NCI-H226 (cell line): Measurements from ENCODE around the gene OR56A1.
"Not testable (repeated sequence)": the region's sequence is repeated elsewhere in the genome, so short reads cannot be mapped to it uniquely, and the experiment has no call there.

ENCODE experiments used
- DNase-seq: peaks from one replicate; pipeline ENCODE4 v3.0.0-alpha.2; 2015

Gene OR56A1, protein sequence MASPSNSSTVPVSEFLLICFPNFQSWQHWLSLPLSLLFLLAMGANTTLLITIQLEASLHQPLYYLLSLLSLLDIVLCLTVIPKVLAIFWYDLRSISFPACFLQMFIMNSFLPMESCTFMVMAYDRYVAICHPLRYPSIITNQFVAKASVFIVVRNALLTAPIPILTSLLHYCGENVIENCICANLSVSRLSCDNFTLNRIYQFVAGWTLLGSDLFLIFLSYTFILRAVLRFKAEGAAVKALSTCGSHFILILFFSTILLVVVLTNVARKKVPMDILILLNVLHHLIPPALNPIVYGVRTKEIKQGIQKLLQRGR

DNA sequence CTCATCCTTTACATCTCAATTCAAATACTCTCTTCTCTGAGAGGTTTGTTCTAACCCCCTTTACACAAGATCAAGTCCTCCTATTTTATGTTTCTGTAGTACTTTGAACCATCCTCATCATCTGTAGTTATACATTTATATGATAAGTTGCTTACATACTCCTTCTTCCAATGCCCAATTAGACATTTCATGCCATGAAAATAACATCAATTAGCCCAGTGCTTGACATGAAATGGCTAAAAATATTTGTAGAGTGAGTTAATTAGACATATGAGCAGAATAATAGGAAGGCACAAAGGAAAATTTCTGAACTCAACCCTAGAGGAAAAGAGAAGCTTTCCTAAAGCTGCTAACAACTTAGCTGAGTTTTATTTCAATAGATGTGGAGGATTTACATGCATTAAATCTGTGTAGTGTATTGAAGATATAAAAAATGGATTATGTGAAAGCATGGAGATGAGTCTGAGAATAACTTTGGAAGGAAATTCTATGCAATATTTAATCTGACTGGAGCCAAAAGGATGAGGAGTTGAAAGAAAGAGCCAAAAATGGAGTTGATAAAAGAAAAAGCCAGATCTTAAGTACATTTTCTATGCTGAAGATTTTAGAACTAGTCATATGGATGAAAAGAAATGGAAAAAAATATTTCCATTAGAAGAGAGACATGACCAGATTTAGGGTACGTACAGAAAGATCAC, at the start of gene OR56A1:
TSS of gene OR56A1 (minus strand) at position 51 of the 698 bp plus-strand sequence. CDS start 3,066 bp downstream, outside the sequence.
- no peak for DNase-seq

DNA sequence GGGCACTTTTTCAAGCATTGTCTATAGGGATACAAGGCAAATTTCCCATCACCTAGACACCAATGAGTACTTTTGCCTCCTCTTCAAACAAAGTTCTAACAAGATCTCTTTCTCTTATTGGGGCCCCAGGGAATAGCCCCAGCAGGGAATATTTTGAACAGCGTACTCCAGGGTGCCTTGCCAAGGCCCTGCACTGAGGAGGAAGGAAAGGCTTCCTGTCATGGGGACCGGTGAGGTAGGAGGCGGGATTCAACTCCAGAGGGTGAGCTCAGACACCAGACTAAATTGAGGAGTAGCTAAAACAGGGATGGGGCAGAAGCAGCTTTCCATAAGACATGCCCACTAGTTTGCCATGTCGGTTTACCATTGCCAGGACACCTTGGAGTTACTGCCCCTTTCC, 48.9 kb upstream of the OR56A1 start:
- DNase-seq: no peak

- DNase-seq: no peak
Observed at GRCh38 chr11:6077723-6078122, 47.2 kb upstream of the OR56A1 start.

DNA sequence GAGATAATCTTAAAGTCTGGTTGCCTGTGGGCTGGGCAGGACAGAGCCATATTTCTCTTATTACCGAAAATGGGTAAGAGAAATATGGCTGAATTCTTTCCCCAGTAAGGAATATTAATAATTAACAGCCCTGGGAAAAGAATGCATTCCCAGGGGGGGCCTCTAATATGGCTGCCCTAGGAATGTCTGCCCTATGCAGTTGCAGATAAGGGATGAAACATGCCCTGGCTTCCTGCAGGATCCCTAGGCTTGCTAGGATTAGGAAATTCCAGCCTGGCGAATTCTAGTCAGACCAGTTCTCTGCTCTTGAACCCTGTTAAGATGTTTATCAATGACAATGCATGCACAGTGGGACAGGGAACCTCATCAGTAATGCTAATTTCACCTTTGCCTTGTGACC, 45.9 kb upstream of the OR56A1 start:
- not testable (repeated sequence) for DNase-seq

- no peak for DNase-seq
Observed at GRCh38 chr11:6067502-6067901, 36.9 kb upstream of the OR56A1 start.

DNA sequence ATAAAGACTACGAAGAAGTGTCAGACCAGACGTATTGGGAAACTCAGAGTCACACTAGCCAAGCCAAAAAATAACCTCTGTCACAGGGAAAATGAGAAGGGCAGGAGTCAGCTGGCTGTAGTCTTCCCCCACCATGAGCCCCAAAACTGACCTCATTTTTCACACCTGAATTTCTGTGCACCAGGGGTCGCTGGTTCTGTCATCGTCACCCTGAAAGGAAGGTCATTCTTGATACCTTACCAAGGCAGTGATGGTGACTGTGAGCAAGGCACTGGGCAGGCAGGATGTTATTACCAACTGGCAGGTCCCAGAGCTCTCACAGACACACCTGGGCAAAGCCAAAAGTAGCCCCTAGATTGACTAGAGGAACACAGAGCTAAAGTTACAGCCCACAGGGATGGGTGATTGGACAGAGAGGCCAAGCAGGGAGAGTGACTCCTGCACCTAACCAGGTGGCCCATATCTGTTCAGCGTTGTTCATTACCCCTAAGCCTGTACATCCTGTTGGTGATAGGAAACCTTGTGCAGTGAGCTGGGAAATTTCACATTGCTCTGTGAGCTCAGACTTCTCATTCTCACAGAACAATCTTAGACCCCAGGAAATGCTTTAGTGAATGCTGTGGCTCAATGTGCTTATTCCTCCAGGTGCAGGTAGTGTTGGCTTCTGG, 32.3 kb upstream of the OR56A1 start:
- DNase-seq: no peak

DNA sequence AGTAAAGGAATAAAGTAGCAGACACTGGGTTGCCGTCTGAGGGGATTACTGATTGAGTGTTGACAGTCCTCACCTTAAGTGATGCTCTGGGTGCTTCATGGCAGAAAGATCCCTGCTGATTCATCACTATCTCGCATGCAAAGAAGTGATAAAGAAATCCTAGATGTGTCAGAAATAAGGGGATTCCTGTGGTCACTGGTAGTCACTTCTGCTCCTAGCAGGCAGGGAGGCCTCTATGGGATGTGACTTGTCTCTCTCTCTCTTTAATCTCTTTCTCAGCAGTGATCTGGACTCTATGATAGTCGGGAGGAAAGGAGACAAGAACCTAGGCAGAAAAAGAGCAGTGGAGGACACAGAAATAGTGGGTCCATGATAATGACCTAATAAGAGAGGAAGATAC, 30.9 kb upstream of the OR56A1 start:
- no peak for DNase-seq

DNA sequence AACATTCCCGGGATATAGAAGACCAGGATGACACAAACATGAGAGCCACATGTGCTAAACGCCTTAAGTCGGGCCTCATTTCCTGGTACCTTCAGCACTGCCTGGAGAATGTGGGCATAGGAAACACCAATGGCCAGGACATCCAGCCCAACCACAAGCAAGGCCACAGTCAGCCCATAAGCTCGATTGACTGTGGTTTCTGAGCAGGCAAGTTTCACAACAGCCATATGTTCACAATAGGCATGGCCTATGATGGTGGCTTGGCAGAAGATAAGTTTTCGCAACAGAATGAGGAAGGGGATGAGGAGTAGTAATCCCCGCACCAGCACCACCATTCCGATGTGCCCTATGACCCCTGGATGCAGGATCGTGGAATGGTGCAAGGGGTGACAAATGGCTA, 26.9 kb upstream of the OR56A1 start:
- DNase-seq: no peak

GRCh38 chr11:6055569-6055968, 25.0 kb upstream of the OR56A1 start:
- no peak for DNase-seq

GRCh38 chr11:6052374-6052773, 21.8 kb upstream of the OR56A1 start:
- no peak for DNase-seq

DNA sequence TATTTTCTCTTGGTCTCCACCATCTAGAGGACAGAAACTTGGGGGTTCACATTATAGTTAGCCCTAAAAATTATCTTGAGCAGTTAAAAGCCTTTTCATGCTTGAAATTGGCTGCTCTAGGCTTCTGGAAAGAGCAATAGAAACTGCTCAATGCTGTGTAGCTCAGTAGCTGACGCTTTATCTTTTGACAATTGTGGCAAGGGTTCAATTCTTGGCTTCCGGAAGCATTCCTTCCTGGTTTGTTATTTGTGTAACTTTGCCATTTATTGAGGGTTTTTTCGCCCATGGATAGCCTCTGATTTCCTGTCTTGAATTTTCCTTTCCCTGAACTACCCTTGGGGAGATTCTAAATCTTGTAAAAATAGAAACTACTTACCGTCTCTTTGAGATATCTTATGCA, 10.3 kb upstream of the OR56A1 start:
- no peak for DNase-seq

DNA sequence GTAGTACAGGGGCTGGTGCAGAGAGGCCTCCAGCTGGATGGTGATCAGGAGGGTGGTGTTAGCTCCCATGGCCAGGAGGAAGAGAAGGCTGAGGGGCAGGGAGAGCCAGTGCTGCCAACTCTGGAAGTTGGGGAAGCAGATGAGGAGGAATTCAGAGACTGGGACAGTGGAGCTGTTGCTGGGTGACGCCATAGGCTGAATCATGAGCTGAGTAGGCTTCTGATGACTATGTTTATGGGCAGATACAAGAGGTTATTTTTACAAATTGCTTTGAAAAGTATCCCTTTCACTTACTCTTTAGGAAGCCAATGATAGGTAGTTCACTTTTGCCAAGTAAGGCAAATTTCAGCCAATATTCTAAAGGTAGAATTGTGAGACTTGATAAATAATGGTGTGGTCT, 3.1 kb downstream of the OR56A1 start:
- DNase-seq: no peak

DNA sequence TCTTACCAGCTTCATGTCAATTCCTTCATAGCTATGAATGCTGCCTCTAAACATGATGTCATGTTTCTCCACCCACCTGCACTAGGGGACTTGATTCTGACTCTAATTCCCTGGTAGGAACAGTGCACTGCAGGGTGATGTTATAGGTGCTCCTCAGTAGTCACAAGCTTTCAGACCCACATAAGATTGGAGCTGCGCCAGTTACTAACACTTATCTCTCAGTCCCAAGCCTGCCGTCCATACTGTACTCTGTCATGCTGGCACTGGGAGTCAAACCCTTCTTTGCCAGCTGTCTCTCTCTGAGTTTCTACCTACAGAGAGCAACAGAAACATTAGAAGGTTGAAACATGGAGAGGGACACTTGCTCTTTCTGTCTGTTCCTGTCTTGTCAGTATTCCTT, 5.5 kb downstream of the OR56A1 start:
- DNase-seq: no peak

DNA sequence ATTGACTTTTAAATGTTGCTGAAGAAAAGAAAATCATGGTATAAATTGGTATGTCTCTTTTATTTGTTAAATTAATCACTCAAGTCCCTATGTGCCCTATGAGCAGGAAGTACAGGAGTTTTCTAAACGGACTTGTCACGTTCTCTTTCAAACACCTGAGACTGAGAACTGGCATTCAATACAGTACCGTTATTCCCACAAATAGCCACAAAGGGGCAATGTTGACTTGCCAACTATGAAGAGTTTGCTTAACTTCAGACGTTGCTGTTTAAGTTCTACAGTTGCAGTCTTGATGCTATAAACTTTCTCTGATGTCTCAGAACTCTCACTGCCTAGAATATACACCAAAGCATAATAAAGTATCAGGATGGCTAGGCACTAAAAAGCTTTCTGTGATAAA, 7.6 kb downstream of the OR56A1 start:
- DNase-seq: no peak

GRCh38 chr11:6013042-6013441, 17.5 kb downstream of the OR56A1 start:
- DNase-seq: no peak

- DNase-seq: no peak
Observed at GRCh38 chr11:6012035-6012668, 18.4 kb downstream of the OR56A1 start.

DNA sequence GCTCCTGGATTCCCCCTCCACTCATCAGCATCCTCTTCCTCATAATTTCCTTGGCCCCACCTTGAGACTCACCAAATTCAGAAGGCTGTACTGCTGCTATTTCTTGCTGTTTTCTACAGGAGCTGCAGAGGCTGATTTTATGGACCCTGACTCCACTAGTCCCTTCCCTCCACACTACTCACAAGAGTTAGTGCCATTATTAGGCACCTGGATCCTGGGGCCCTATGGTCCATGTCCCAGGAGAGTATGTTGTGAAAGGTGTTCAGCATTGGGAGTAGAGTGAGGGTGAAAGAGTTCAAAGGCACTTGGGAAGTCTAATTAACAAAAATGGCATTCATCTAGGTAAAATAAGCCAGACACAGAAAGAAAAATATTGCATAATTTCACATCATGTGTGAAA, 23.7 kb downstream of the OR56A1 start, which contains the start of gene OR56A4:
TSS of gene OR56A4 (minus strand) at position 101 of the 400 bp plus-strand sequence. CDS start 3,954 bp downstream, outside the sequence.
- no peak for DNase-seq

- no peak for DNase-seq
Observed at GRCh38 chr11:6006395-6006794, 24.2 kb downstream of the OR56A1 start.

DNA sequence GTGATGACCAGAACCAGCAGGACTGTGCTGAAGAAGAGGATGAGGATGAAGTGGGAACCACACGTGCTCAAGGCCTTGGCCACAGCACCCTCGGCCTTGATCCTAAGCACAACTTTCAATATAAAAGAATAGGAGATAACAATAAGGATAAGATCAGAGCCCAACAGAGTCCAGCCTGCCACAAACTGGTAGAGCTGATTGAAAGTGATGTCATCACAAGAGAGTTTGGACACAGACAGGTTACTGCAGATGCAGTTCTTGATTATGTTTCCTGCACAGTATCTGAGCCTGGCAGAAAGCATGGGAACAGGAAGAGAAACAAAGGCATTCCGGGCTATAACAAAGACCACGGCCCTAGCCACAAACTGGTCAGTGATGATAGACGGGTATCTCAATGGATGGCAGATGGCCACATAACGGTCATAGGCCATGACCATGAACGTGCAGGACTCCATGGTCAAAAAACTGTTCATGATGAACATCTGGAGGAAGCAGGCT, 28.3 kb downstream of the OR56A1 start:
- DNase-seq: no peak

DNA sequence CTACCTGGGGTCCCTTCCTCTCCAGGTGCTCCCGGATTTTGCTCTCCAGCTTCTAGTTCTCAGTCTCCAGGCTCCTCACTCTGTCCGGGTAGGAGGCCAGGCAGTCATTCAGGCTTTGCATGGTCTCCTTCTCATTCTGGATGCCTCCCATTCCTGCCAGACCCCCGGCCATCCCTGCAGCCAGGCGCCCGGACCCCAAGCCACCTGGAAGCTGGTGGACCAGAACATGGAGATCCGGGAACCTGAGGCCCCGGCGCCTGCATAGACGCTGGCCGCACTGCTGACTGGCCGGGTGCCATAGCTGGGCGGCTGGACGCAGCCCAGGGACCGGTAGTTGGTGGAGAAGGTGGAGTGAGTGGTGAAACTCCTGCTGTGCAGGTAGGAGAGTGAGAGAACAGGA, 35.8 kb downstream of the OR56A1 start:
- DNase-seq: no peak

DNA sequence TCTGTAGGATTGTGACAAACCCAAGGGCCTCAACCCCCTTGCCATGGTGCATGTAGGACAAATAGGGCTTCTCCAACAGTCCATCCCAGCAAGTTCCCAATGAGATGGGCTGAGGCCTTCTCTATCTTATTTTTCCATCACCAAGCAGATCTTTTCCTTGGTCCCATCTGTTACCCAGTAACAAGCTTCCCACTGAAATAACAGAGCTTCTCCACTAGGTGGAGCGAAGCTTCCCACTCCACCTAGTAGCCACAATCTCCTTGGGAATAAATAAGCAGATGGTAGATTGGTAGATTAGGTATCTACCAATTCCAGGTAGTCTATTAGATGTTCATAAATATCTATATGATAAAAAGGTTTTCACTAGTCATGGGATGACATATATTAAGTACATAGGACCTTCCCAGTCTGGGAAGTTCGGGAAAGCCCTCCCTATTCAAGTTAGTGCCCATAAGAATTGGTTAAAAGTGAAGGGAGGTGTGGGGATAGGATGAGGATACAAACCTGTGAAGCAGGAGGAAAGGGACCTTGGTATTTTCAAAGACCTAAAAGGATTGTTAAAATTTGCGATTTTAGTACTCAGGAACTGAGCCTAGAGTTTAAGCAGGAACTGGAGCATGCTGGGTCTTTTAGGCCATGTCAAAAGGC, 37.8 kb downstream of the OR56A1 start:
- no peak for DNase-seq

DNA sequence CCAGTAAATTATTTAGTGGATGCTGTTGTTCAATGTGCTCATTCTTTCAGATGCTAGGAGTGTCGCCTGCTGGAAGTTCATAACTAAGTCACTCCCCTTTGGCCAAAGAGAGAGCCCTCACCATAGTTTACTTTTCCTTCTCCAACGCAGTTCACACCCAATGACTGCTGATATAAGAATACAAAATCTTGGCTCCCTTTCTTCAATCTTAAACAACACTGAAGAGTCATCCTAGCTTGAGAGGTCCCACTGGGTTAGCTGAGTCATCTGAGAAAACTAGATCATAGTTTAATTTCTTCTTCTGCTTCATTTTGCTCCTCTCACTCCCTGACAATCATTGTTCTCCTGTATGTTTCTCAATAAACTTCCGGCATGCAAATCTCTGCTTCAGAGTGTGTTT, 38.4 kb downstream of the OR56A1 start:
- DNase-seq: no peak

DNA sequence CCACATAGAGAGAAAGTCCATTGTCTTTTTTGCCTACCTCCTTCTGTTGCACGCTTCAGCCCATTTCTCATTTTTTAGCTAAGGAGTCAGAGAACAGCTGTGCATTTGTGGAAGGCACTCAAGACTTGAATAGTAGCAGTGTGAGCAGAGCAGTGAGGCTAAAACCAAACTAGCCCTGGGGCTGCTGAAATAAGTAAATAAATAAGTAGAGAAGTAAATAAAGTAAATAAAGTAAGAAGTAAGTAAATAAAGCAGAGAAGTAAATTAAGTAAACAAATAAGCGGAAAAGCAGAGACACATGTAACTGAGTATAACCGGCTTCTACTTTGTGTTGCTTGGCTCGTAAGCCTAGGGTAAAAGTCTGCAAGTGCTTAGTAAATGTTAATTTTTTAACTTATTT, 41.4 kb downstream of the OR56A1 start:
- no peak for DNase-seq
